Uterus (tissue), 2 donors: ENCODE results near the gene NAAA.

Source experiments
- POLR2A ChIP-seq, 2 donors: fragments of 450-650 bp; IDR thresholded peaks; one replicate each; pipeline ENCODE4 v1.6.1; 2016; ENCODE audit warnings: antibody characterized with exemption in 2 of 2, mild to moderate bottlenecking in 1 of 2, moderate library complexity in 1 of 2
- TF ChIP-seq, protein P1 (sequence below), 4 experiments: fragments of 200-600 bp in 2 of 4; fragments of 450-650 bp in 2 of 4; sonication (generic) in 2 of 4; IDR thresholded peaks; one replicate each; pipeline ENCODE4 v1.5.1; 2016 to 2019; ENCODE audit warnings: antibody characterized with exemption in 4 of 4, mild to moderate bottlenecking in 2 of 4, moderate library complexity in 1 of 4

DNA sequence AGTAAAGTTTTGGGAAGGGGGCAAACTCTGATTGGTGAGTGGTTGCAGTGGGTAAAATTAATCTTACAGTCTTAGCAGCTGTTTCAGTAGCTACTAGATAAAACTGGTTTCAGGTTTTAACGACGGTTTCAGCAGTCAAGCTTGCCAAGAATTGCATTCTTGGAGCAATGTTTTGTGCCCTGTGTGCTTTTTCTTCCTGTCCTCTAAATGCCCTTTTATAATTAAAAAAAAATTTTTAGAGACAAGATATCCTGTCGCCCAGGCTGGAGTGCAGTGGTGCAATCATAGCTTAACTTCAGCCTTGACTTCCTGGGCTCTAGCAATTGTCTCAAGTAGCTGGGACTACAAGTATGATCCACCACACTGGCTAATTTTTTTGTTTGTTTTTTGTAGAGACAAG is 32.3 kb downstream of the NAAA start:
- TF ChIP-seq, protein P1, sequence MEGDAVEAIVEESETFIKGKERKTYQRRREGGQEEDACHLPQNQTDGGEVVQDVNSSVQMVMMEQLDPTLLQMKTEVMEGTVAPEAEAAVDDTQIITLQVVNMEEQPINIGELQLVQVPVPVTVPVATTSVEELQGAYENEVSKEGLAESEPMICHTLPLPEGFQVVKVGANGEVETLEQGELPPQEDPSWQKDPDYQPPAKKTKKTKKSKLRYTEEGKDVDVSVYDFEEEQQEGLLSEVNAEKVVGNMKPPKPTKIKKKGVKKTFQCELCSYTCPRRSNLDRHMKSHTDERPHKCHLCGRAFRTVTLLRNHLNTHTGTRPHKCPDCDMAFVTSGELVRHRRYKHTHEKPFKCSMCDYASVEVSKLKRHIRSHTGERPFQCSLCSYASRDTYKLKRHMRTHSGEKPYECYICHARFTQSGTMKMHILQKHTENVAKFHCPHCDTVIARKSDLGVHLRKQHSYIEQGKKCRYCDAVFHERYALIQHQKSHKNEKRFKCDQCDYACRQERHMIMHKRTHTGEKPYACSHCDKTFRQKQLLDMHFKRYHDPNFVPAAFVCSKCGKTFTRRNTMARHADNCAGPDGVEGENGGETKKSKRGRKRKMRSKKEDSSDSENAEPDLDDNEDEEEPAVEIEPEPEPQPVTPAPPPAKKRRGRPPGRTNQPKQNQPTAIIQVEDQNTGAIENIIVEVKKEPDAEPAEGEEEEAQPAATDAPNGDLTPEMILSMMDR (IDR thresholded peaks at IDR 0.05), result no peak
- no peak for TF ChIP-seq POLR2A (IDR thresholded peaks at IDR 0.05)
